Colonic mucosa (tissue), 4 donors: ENCODE data around the gene ACAP3. TPM values are rescaled to one million over a fixed set of nuclear protein-coding genes. Genes with fewer than 3 reads are reported as not detected.

ENCODE experiments used
- DNase-seq: peaks from one replicate; pipeline ENCODE4 v3.0.0-alpha.2; 2020
- H3K27ac ChIP-seq: fragments of 200-600 bp; one replicate; pipeline ENCODE4 v1.8.0; 2021
- H3K27me3 ChIP-seq: fragments of 200-600 bp; one replicate; pipeline ENCODE4 v1.8.0; 2021
- H3K36me3 ChIP-seq: fragments of 200-600 bp; one replicate; pipeline ENCODE4 v1.8.0; 2021
- H3K4me1 ChIP-seq: fragments of 200-600 bp; one replicate; pipeline ENCODE4 v1.8.0; 2021; ENCODE audit warnings: mild to moderate bottlenecking
- H3K4me3 ChIP-seq: fragments of 200-600 bp; one replicate; pipeline ENCODE4 v1.8.0; 2021
- H3K9ac ChIP-seq, 2 donors: one replicate each; pipeline ENCODE4 v1.7.0; 2013; ENCODE audit warnings: control low read depth in 2 of 2, low read depth in 2 of 2, low read length in 2 of 2
- H3K9me3 ChIP-seq: fragments of 200-600 bp; one replicate; pipeline ENCODE4 v1.8.0; 2021
- CTCF ChIP-seq: fragments of 200-600 bp; IDR thresholded peaks from one replicate; pipeline ENCODE4 v1.8.0; 2022; ENCODE audit warnings: antibody characterized with exemption, mild to moderate bottlenecking
- intact Hi-C: fragments of 100-400 bp; cut with DNase I; formaldehyde crosslinking; loops from one replicate; pipeline ENCODE4 v1.14.1; 2022
- total RNA-seq, 2 donors: library from RNA; stranded (reverse); fragmentation: NEBNext Ultra II Directional in 1 of 2; extraction: Animal tissue kit (Norgen Biotek cat#: 25700) in 1 of 2; gene quantifications; one replicate each; pipeline ENCODE4 v1.2.1, GENCODE V29; 2021
- donor health status: healthy.
- donor health status: DM: no; HTN: no; CAD: no.
- donor health status: DM: no; HTN: no; CAD: no.

The ACAP3 gene
- total RNA-seq, 2 donors from 2014 or later, result 34.1 to 68.1 TPM

GRCh38 chr1:1354271-1355247 lies 46.8 kb upstream of the ACAP3 start:
- H3K36me3 ChIP-seq, result no peaks in the 10 kb centered on the region
- H3K9ac ChIP-seq, result no peak overlapping the region
- H3K4me3 ChIP-seq, result no peak overlapping the region
- no peak for TF ChIP-seq CTCF
- no peak for DNase-seq
- no peaks in the 10 kb centered on the region for H3K9me3 ChIP-seq
- H3K4me1 ChIP-seq, result no peaks in the 10 kb centered on the region
- peaks cover 29% of the 10 kb centered on the region for H3K27me3 ChIP-seq
- intact Hi-C loops, result no loop called here
- H3K27ac ChIP-seq, result no peak overlapping the region

GRCh38 chr1:1353389-1354151 lies 45.8 kb upstream of the ACAP3 start:
- TF ChIP-seq CTCF, result no peak
- DNase-seq, result no peak
- Histone ChIP-seq H3K9me3 (no peaks in the 10 kb centered on the region), H3K4me3 (no peak overlapping the region), H3K9ac (no peak overlapping the region), H3K36me3 (no peaks in the 10 kb centered on the region), H3K27ac (no peak overlapping the region), H3K4me1 (no peaks in the 10 kb centered on the region), H3K27me3 (peaks cover 25% of the 10 kb centered on the region)
- intact Hi-C loops, result no loop called here

GRCh38 chr1:1352786-1353388 lies 45.2 kb upstream of the ACAP3 start:
- H3K27ac ChIP-seq, result no peak overlapping the region
- peaks cover under 1% of the 10 kb centered on the region for H3K4me1 ChIP-seq
- TF ChIP-seq CTCF, result no peak
- intact Hi-C loops, result no loop called here
- H3K9ac ChIP-seq, result no peak overlapping the region
- no peak overlapping the region for H3K4me3 ChIP-seq
- H3K9me3 ChIP-seq, result no peaks in the 10 kb centered on the region
- no peaks in the 10 kb centered on the region for H3K36me3 ChIP-seq
- peaks cover 25% of the 10 kb centered on the region for H3K27me3 ChIP-seq
- DNase-seq, result no peak

- intact Hi-C loops, result no loop called here
- no peak for TF ChIP-seq CTCF
- no peak for DNase-seq
Measured at GRCh38 chr1:1351511-1352427, 44.0 kb upstream of the ACAP3 start.

More at GRCh38 chr1:1351511-1352427, 44.0 kb upstream of the ACAP3 start:
- Histone ChIP-seq H3K36me3 (no peaks in the 10 kb centered on the region), H3K4me3 (no peak overlapping the region), H3K9ac (peak overlapping the region in 1 of 2 donors; percentile 43), H3K27me3 (peaks cover 25% of the 10 kb centered on the region), H3K9me3 (no peaks in the 10 kb centered on the region), H3K27ac (no peak overlapping the region), H3K4me1 (peaks cover 8% of the 10 kb centered on the region)
